IMR-90 (cell line): ENCODE results near the gene MACIR. TPM values are rescaled to one million over a fixed set of nuclear protein-coding genes. Genes with fewer than 3 reads are reported as not detected.

Experiments used
- ATAC-seq: fragments of 200-7000 bp; cut with Tn5 transposase; 2 replicates; pipeline ENCODE4 v1.9.1; 2020; ENCODE audit warnings: low read depth, mild to moderate bottlenecking, moderate library complexity
- BruUV-seq: library from RNA; stranded (reverse); fragments of 400-500 nt; replicated peaks from 2 replicates; lab custom pipeline; 2021; lab: Mats Ljungman, UMichigan
- CTCF ChIA-PET: fragments of 300-600 bp; formaldehyde crosslinking; extraction: SDS; loops from one replicate; lab custom pipeline; 2021; ENCODE audit warnings: antibody characterized with exemption; lab: Yijun Ruan, JAX
- POLR2A ChIA-PET: fragments of 300-600 bp; sonication (Branson Sonifier 250); formaldehyde crosslinking; loops from one replicate; lab custom pipeline; 2022; ENCODE audit warnings: antibody characterized with exemption; ENCODE audit not compliant: unreplicated experiment; lab: Charles Lee
- DNase-seq: peaks from one replicate; pipeline ENCODE4 v3.0.0; 2013
- H2AFZ ChIP-seq: replicated peaks from 2 replicates; pipeline ENCODE3; 2013; ENCODE audit warnings: low read length, mild to moderate bottlenecking; ENCODE audit not compliant: poor library complexity
- H2AK5ac ChIP-seq: 2 replicates; pipeline ENCODE4 v1.6.1; 2013; ENCODE audit warnings: low read depth, low read length, inconsistent platforms
- H2AK9ac ChIP-seq: replicated peaks from 2 replicates; pipeline ENCODE3; 2013; ENCODE audit warnings: mild to moderate bottlenecking, low read depth, low read length, moderate library complexity; ENCODE audit not compliant: poor library complexity
- H2BK120ac ChIP-seq: 2 replicates; pipeline ENCODE4 v1.6.1; 2013; ENCODE audit warnings: low read depth, low read length, inconsistent platforms
- H2BK15ac ChIP-seq: 3 replicates; pipeline ENCODE4 v1.6.1; 2013; ENCODE audit warnings: low read depth, low read length, inconsistent platforms
- H2BK20ac ChIP-seq: 2 replicates; pipeline ENCODE4 v1.6.1; 2013; ENCODE audit warnings: low read depth, mild to moderate bottlenecking, inconsistent platforms, low read length, moderate library complexity
- H2BK5ac ChIP-seq: 2 replicates; pipeline ENCODE4 v1.6.1; 2013; ENCODE audit warnings: mild to moderate bottlenecking, low read depth, low read length, inconsistent platforms; ENCODE audit not compliant: poor library complexity, severe bottlenecking
- H3K14ac ChIP-seq: replicated peaks from 2 replicates; pipeline ENCODE4 v1.6.1; 2013; ENCODE audit warnings: low read depth, low read length, inconsistent platforms
- H3K18ac ChIP-seq: 2 replicates; pipeline ENCODE4 v1.6.1; 2013; ENCODE audit warnings: low read depth, low read length, control low read depth
- H3K23ac ChIP-seq: 2 replicates; pipeline ENCODE4 v1.6.1; 2013; ENCODE audit warnings: low read depth, low read length, inconsistent platforms
- H3K27ac ChIP-seq: 2 replicates; pipeline ENCODE4 v1.5.1; 2013; ENCODE audit warnings: mild to moderate bottlenecking, control low read depth, low read length; ENCODE audit not compliant: insufficient read depth
- H3K27me3 ChIP-seq: 2 replicates; pipeline ENCODE4 v1.6.1; 2013; ENCODE audit warnings: low read length; ENCODE audit not compliant: control insufficient read depth, insufficient read depth
- H3K36me3 ChIP-seq: 2 replicates; pipeline ENCODE4 v1.6.1; 2013; ENCODE audit warnings: low read length, mixed read lengths; ENCODE audit not compliant: control insufficient read depth, insufficient read depth
- H3K4ac ChIP-seq: 2 replicates; pipeline ENCODE4 v1.6.1; 2013; ENCODE audit warnings: low read depth, low read length, inconsistent platforms
- H3K4me1 ChIP-seq: 2 replicates; pipeline ENCODE4 v1.6.1; 2013; ENCODE audit warnings: low read length, mixed read lengths; ENCODE audit not compliant: control insufficient read depth, insufficient read depth
- H3K4me2 ChIP-seq: 2 replicates; pipeline ENCODE4 v1.6.1; 2013; ENCODE audit warnings: low read depth, mild to moderate bottlenecking, control low read depth, low read length, moderate library complexity
- H3K4me3 ChIP-seq: 2 replicates; pipeline ENCODE4 v1.5.1; 2013; ENCODE audit warnings: low read depth, mild to moderate bottlenecking, control low read depth, low read length, moderate library complexity; ENCODE audit not compliant: insufficient read depth
- H3K56ac ChIP-seq: 2 replicates; pipeline ENCODE4 v1.6.1; 2013; ENCODE audit warnings: low read length, inconsistent platforms; ENCODE audit not compliant: insufficient read depth; ENCODE audit errors: extremely low read depth
- H3K79me1 ChIP-seq, 2 experiments: 2 replicates each; pipeline ENCODE4 v1.6.1; 2013; ENCODE audit warnings: low read length in 2 of 2, inconsistent platforms in 1 of 2, low read depth in 1 of 2
- H3K9ac ChIP-seq: 2 replicates; pipeline ENCODE4 v1.6.1; 2013; ENCODE audit warnings: low read depth, low read length, control low read depth
- H3K9me1 ChIP-seq: 2 replicates; pipeline ENCODE4 v1.6.1; 2013; ENCODE audit warnings: low read length, inconsistent platforms; ENCODE audit not compliant: insufficient read depth
- H3K9me3 ChIP-seq: 2 replicates; pipeline ENCODE4 v1.6.1; 2013; ENCODE audit warnings: low read length; ENCODE audit not compliant: control insufficient read depth, insufficient read depth
- H4K20me1 ChIP-seq: 2 replicates; pipeline ENCODE4 v1.6.1; 2013; ENCODE audit warnings: low read length, inconsistent platforms; ENCODE audit not compliant: insufficient read depth
- H4K5ac ChIP-seq: 2 replicates; pipeline ENCODE4 v1.6.1; 2013; ENCODE audit warnings: mild to moderate bottlenecking, low read depth, low read length, control low read depth
- H4K8ac ChIP-seq, 2 experiments: 2 replicates each; pipeline ENCODE4 v1.6.1; 2013; ENCODE audit warnings: low read depth in 2 of 2, low read length in 2 of 2, control low read depth in 1 of 2, inconsistent platforms in 1 of 2
- H4K91ac ChIP-seq: 2 replicates; pipeline ENCODE4 v1.6.1; 2013; ENCODE audit warnings: low read depth, low read length, inconsistent platforms; ENCODE audit not compliant: insufficient read depth
- CEBPB ChIP-seq: IDR thresholded peaks from 2 replicates; pipeline ENCODE4 v1.6.1; 2012; ENCODE audit warnings: low read depth, low read length, improper control_type of control experiment
- MAFK ChIP-seq: IDR thresholded peaks from 2 replicates; pipeline ENCODE4 v1.6.1; 2012; ENCODE audit warnings: low read depth, low read length, improper control_type of control experiment
- MAZ ChIP-seq: IDR thresholded peaks from 2 replicates; pipeline ENCODE4 v1.6.1; 2012; ENCODE audit warnings: low read depth, mild to moderate bottlenecking, low read length, improper control_type of control experiment, moderate library complexity, borderline replicate concordance
- NFE2L2 ChIP-seq: fragments of 150-350 bp; IDR thresholded peaks from 2 replicates; pipeline ENCODE4 v1.6.1; 2016; ENCODE audit warnings: low read depth, mild to moderate bottlenecking, low read length
- POLR2A ChIP-seq: IDR thresholded peaks from 2 replicates; pipeline ENCODE4 v1.6.1; 2012; ENCODE audit warnings: mild to moderate bottlenecking, low read depth, low read length
- RCOR1 ChIP-seq: IDR thresholded peaks from 2 replicates; pipeline ENCODE4 v1.6.1; 2012; ENCODE audit warnings: mild to moderate bottlenecking, low read length, improper control_type of control experiment; ENCODE audit not compliant: insufficient replicate concordance
- USF2 ChIP-seq: fragments of 150-350 bp; IDR thresholded peaks from 2 replicates; pipeline ENCODE4 v1.6.1; 2017; ENCODE audit warnings: mild to moderate bottlenecking, antibody characterized with exemption, low read length, low read depth
- WGBS, 2 experiments: methylation state at CpG; one replicate each; pipeline versions ENCODE4 v1.1.5 to v1.1.7; 2013; ENCODE audit warnings: missing lambda C conversion rate in 2 of 2; ENCODE audit not compliant: insufficient read length in 1 of 2; ENCODE audit errors: extremely low coverage in 2 of 2; 5-methylcytosine and 5-hydroxymethylcytosine counted together
- dilution Hi-C: fragments of 300-500 bp; cut with HindIII; formaldehyde crosslinking; loops from one replicate; pipeline ENCODE4 v1.14.3; 2018; ENCODE audit warnings: low sequenced_read_pairs; ENCODE audit not compliant: unreplicated experiment
- in situ Hi-C: fragments of 300-500 bp; cut with MboI; formaldehyde crosslinking; loops from 3 replicates; pipeline ENCODE4 v1.14.3; 2019; ENCODE audit warnings: low sequenced_read_pairs, inconsistent platforms, mixed read lengths
- intact Hi-C: fragments of 100-400 bp; cut with micrococcal nuclease; formaldehyde crosslinking; loops from 2 replicates; pipeline ENCODE4 v1.10.0; 2022
- polyA plus RNA-seq, 3 experiments: library from polyadenylated mRNA; depleted of rRNA; stranded (reverse); fragments of >200 nt; gene quantifications; 2 replicates each; pipeline ENCODE4 v1.2.3, GENCODE V29; 2012; ENCODE audit warnings: low replicate concordance in 1 of 3
- total RNA-seq: library from RNA; depleted of rRNA; stranded (reverse); fragments of >200 nt; gene quantifications from 2 replicates; pipeline ENCODE4 v1.2.3, GENCODE V29; 2012

Gene MACIR
- total and polyA plus RNA-seq, 2 of the 4 experiments (the other 2 are of a cell fraction): 11.1 to 21.3 TPM

DNA sequence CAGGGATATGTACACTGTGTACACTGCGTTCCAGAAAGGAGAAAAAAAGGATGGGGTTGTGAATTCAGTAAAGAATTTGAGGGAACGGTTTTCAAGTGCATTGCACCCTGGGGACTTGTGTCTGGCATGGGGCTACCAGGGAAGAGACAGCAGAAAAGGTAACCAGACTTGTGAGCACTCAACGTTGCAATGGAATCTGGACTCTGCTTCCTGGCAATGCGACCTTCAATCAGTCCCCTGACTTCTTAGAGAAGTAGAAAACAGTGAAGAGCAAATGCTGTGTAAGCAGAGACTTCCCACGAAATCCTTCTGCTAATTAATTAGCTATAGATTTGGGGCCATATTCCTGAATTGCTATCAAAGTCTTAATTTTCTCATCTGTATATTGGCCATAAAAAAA lies 36.3 kb downstream of the MACIR start:
- Histone ChIP-seq H3K27me3 (no peaks in the 10 kb centered on the region), H2BK15ac (no peak overlapping the region), H3K9me3 (no peaks in the 10 kb centered on the region), H3K36me3 (no peaks in the 10 kb centered on the region), H3K23ac (no peak overlapping the region), H2BK5ac (no peak overlapping the region), H2BK120ac (no peak overlapping the region), H4K8ac (no peak overlapping the region), H2BK20ac (no peak overlapping the region), H3K79me1 (no peaks in the 10 kb centered on the region), H3K18ac (no peak overlapping the region), H2AFZ (no peak overlapping the region), H3K9ac (no peak overlapping the region), H4K20me1 (no peaks in the 10 kb centered on the region), H3K4me2 (no peak overlapping the region), H3K27ac (no peak overlapping the region), H3K4ac (no peak overlapping the region), H3K4me3 (no peak overlapping the region), H3K4me1 (peaks cover 1% of the 10 kb centered on the region; the same call in 1 of the 2 replicates), H4K5ac (no peak overlapping the region), H4K91ac (no peak overlapping the region), H2AK5ac (no peak overlapping the region), H3K56ac (no peak overlapping the region), H3K14ac (no peak overlapping the region), H3K9me1 (no peaks in the 10 kb centered on the region), H2AK9ac (no peak overlapping the region)
- no peak for TF ChIP-seq NFE2L2
- no peak for TF ChIP-seq RCOR1
- no peak for TF ChIP-seq CEBPB
- no peak for TF ChIP-seq MAZ
- no peak for TF ChIP-seq POLR2A
- no peak for TF ChIP-seq USF2
- no peak for TF ChIP-seq MAFK
- in situ Hi-C loops: no loop called here
- ChIA-PET POLR2A (no interaction called here), CTCF (no interaction called here)
- BruUV-seq: no TSS peak
- ATAC-seq (no peak), DNase-seq (no peak)
- 60% methylated on average over 1 of the region's 5 CpGs; no CpG with 5 or more reads in 1 of the 2 experiments for WGBS, 2 experiments
- dilution Hi-C loops: no loop called here
- intact Hi-C loops: loop anchor here (2.0 kb wide), 1 partner anchor 36 kb away; the partner anchor contains the start of gene MACIR
